Adrenal gland (tissue), 12 donors: ENCODE measurements around the gene SLC25A41. TPM values are rescaled to one million over a fixed set of nuclear protein-coding genes. Genes with fewer than 3 reads are reported as not detected.
A peak's percentile ranks its signal among the peaks of the same experiment; 100 is the strongest.

Source experiments
- DNase-seq, 7 donors: peaks; one replicate each; pipeline ENCODE4 v3.0.0-alpha.2; 2019 to 2020
- H3K27ac ChIP-seq, 5 donors: fragments of 200-600 bp; sonication (generic) in 4 of 5; 1 replicate in 3 of 5; 2 replicates in 2 of 5; pipeline versions ENCODE4 v1.5.1 to v1.8.0; 2016 to 2020; ENCODE audit warnings: mild to moderate bottlenecking in 1 of 5
- H3K27me3 ChIP-seq: fragments of 200-600 bp; 2 replicates; pipeline ENCODE4 v1.8.0; 2021
- H3K36me3 ChIP-seq, 2 donors: fragments of 200-600 bp; replicated peaks in 1 of 2; 1 replicate in 1 of 2; 2 replicates in 1 of 2; pipeline versions ENCODE4 v1.5.1 to v1.8.0; 2018 to 2022
- H3K4me1 ChIP-seq, 2 donors: fragments of 200-600 bp; replicated peaks in 1 of 2; 1 replicate in 1 of 2; 2 replicates in 1 of 2; pipeline versions ENCODE4 v1.5.1 to v1.8.0; 2018 to 2021
- H3K4me3 ChIP-seq, 4 donors: fragments of 200-600 bp; sonication (generic) in 3 of 4; one replicate each; pipeline ENCODE4 v1.5.1; 2016 to 2018
- H3K9me3 ChIP-seq, 3 donors: fragments of 200-600 bp; sonication (generic) in 1 of 3; replicated peaks in 1 of 3; 1 replicate in 2 of 3; 2 replicates in 1 of 3; pipeline versions ENCODE4 v1.5.1 to v1.8.0; 2016 to 2021
- CTCF ChIP-seq, 6 experiments: fragments of 450-650 bp in 4 of 6; fragments of 200-600 bp in 2 of 6; sonication (generic) in 1 of 6; IDR thresholded peaks; 1 replicate in 5 of 6; 2 replicates in 1 of 6; pipeline versions ENCODE4 v1.5.1 to v1.8.0; 2016 to 2021; ENCODE audit warnings: antibody characterized with exemption in 6 of 6, mild to moderate bottlenecking in 2 of 6, moderate library complexity in 1 of 6
- POLR2A ChIP-seq, 2 donors: fragments of 450-650 bp; IDR thresholded peaks; one replicate each; pipeline ENCODE4 v1.6.1; 2017; ENCODE audit warnings: antibody characterized with exemption in 2 of 2, mild to moderate bottlenecking in 2 of 2, moderate library complexity in 1 of 2
- WGBS, 4 donors: extraction: QIAGEN DNeasy Blood & Tissue Kit in 2 of 4; methylation state at CpG; one replicate each; pipeline versions ENCODE4 v1.1.5 to v1.1.7; 2013 to 2017; 5-methylcytosine and 5-hydroxymethylcytosine counted together
- intact Hi-C, 2 donors: fragments of 100-400 bp; cut with DNase I; formaldehyde crosslinking; loops; one replicate each; pipeline versions ENCODE4 v1.14.1 to v1.15.0; 2022 to 2023
- polyA plus RNA-seq, 3 donors: library from polyadenylated mRNA; stranded (reverse); fragments of 200-250 nt in 2 of 3; fragments of 350-450 nt in 1 of 3; fragmentation: Illumina TruSeq in 1 of 3; extraction: RNeasy Lipid Tissue Mini Kit (QIAGEN cat#74804) in 1 of 3; gene quantifications; one replicate each; pipeline ENCODE4 v1.2.3, GENCODE V29; 2013 to 2014
- total RNA-seq, 9 donors: library from RNA; depleted of rRNA in 4 of 9; stranded (reverse); fragments of >200 nt in 4 of 9; fragments of 120-200 nt in 1 of 9; fragmentation: NEBNext Ultra II Directional in 1 of 9; extraction: Animal tissue kit (Norgen Biotek cat#: 25700) in 1 of 9; gene quantifications; one replicate each; pipeline versions ENCODE4 v1.1.0 to v1.2.4, GENCODE V29; 2013 to 2023
- donor health status: healthy with polysubstance abuse.
- donor health status: Bipolar disorder and iron deficiency.
- donor health status: DM: yes; HTN: yes; CAD: no.
- donor health status: DM: no; HTN: no; CAD: no.
- donor health status: DM: no; HTN: no; CAD: no.
- donor health status: DM: yes; HTN: yes; CAD: no.

Gene SLC25A41
- total and polyA plus RNA-seq, 12 donors: 0.18 to 1.4 (median 0.38) TPM; not detected in 6

- intact Hi-C loops: no loop called here
- peaks cover 0 to 36% of the 10 kb centered on the region in 2 donors for H3K36me3 ChIP-seq
- H3K27ac ChIP-seq: peak overlapping the region in 2 of 5 donors; percentile 50 to 73
- no peaks in the 10 kb centered on the region for H3K9me3 ChIP-seq
- peak in 2 of 7 donors; percentile 27 to 58 for DNase-seq
- peak in 5 of 6 experiments; percentile 8 to 41 (median 27) for TF ChIP-seq CTCF (IDR thresholded peaks at IDR 0.05)
- TF ChIP-seq POLR2A (IDR thresholded peaks at IDR 0.05): no peak
- no peak overlapping the region for H3K4me3 ChIP-seq
- no peaks in the 10 kb centered on the region for H3K27me3 ChIP-seq
- 41 to 67% (median 53%) methylated on average over 9 to 15 of the region's 15 CpGs for WGBS, 4 donors
- H3K4me1 ChIP-seq: no peaks in the 10 kb centered on the region
Measured at GRCh38 chr19:6412447-6413091, 21.0 kb downstream of the SLC25A41 start.

GRCh38 chr19:6412061-6412446, 21.5 kb downstream of the SLC25A41 start:
- H3K36me3 ChIP-seq: peaks cover 0 to 31% of the 10 kb centered on the region in 2 donors
- DNase-seq: no peak
- no peaks in the 10 kb centered on the region for H3K27me3 ChIP-seq
- intact Hi-C loops: no loop called here
- WGBS, 4 donors: 55 to 72% (median 62%) methylated on average over 4 to 12 of the region's 12 CpGs
- H3K4me1 ChIP-seq: no peaks in the 10 kb centered on the region
- TF ChIP-seq POLR2A (IDR thresholded peaks at IDR 0.05): no peak
- TF ChIP-seq CTCF (IDR thresholded peaks at IDR 0.05): no peak
- H3K27ac ChIP-seq: peak overlapping the region in 2 of 5 donors; percentile 50 to 73
- H3K4me3 ChIP-seq: no peak overlapping the region
- no peaks in the 10 kb centered on the region for H3K9me3 ChIP-seq

GRCh38 chr19:6409346-6409745, 24.2 kb downstream of the SLC25A41 start:
- Histone ChIP-seq H3K27ac (no peak overlapping the region), H3K36me3 (peaks cover 0 to 4% of the 10 kb centered on the region in 2 donors), H3K27me3 (no peaks in the 10 kb centered on the region), H3K9me3 (no peaks in the 10 kb centered on the region), H3K4me3 (no peak overlapping the region), H3K4me1 (no peaks in the 10 kb centered on the region)
- no peak for TF ChIP-seq CTCF (IDR thresholded peaks at IDR 0.05)
- TF ChIP-seq POLR2A (IDR thresholded peaks at IDR 0.05): no peak
- DNase-seq: no peak
- WGBS, 4 donors: 88 to 98% (median 94%) methylated on average over 6 of the region's 6 CpGs
- intact Hi-C loops: no loop called here

- 72 to 84% (median 75%) methylated on average over 5 of the region's 5 CpGs for WGBS, 4 donors
- TF ChIP-seq POLR2A (IDR thresholded peaks at IDR 0.05): no peak
- TF ChIP-seq CTCF (IDR thresholded peaks at IDR 0.05): no peak
Measured at GRCh38 chr19:6406401-6406800, 27.2 kb downstream of the SLC25A41 start.

More at GRCh38 chr19:6406401-6406800, 27.2 kb downstream of the SLC25A41 start:
- H3K27me3 ChIP-seq: no peaks in the 10 kb centered on the region
- DNase-seq: no peak
- H3K4me1 ChIP-seq: peaks cover 0 to 5% of the 10 kb centered on the region in 2 donors
- H3K27ac ChIP-seq: no peak overlapping the region
- no peaks in the 10 kb centered on the region for H3K36me3 ChIP-seq
- H3K9me3 ChIP-seq: no peaks in the 10 kb centered on the region
- intact Hi-C loops: no loop called here
- H3K4me3 ChIP-seq: no peak overlapping the region
